HTR-8/SVneo (cell line): ENCODE data around the gene SPTB.

Experiments used
- DNase-seq: peaks from one replicate; pipeline ENCODE4 v3.0.0; 2011; ENCODE audit warnings: low spot score, mixed read lengths; ENCODE audit not compliant: insufficient read length
- FAIRE-seq: peaks from 2 replicates; lab custom pipeline; 2011; peaks lifted over from hg19 to GRCh38; lab: Jason Lieb, UNC

SPTB gene

DNA sequence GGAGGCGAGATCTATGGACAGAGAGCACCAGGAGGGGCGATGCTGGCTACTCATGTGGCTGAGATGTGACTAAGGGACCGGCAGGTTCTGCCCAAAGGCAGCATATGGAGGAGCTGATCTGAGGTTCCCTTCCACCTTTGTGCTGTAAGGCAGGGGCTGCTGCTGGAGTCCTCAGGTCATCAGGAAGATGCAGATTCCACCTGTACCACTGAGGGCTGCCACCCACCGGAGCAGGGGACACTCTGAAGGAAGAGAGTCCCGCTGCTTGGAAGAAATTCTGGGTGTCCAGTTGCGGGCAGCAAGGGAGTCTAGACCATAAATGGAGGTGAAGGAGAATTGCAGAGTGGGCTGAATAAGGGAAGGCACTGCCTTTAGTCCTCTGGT, 120.2 kb downstream of the SPTB start:
- DNase-seq (no peak), FAIRE-seq (no peak)

DNA sequence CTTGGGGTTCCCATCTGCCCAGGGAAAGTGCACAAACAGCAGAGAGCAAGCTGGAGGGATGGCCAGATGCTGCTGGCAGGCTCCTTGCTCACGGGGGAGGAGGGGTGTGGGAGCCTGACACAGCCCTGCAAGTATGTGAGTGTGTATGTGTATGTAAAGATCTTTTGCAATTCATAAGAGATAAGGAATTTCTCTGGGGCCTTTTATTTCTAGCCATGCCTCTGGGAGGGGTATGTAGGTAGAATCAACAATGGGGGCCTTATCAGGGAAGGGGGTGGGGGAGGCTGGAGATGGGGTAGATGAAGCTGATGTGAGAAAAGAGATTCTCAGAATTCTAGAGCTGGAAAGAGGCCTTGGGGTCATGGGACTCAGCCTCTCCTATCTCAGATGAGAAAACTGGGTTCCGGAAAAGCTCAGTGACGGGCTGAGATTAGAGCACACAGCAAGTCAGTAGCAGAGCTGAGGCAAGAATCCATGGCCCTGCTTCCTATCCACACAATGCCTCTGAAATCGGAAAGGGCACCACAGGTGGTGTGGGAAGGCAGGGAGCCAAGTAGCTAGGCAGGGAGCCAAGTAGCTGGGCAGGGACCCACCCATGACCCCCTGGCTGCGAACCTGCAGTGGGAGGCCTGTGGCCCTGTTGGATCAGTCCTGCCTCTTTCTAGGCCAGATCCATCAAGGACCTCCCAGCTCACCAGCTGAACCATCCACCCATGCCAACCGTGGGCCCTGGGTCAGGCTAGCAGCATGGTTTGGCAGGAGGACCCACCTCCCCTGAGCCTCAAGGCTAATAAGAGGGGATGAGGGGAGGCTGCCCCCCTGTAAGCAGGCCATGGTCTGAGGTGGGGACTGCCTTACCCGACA, 120.8 kb downstream of the SPTB start:
- FAIRE-seq: no peak
- DNase-seq: peak; percentile 99

DNA sequence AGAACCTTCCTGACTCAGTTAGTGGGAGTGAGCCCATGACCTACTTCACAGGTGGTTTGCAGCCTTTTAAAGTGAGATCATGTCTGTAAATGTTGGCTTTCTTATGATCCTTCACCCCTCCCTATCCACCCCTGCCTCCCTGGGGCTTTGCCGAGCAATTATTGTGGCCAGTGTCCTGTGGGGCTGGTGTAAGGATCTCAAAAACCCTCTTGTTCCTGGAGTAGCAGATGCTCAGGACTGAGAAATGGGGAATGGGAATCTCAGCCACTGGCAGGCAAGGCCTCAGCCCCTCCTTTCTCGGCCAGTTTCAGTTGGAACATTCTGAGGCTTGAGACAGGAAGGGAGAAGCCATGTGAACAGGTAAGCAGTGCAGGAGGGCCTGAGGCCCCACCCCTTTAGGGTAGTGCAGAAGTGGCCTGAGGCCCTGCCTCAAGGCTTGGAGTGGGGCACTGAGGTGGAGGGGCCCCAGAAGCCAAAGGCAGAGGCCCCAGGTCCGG, 121.6 kb downstream of the SPTB start:
- DNase-seq (no peak), FAIRE-seq (no peak)

DNA sequence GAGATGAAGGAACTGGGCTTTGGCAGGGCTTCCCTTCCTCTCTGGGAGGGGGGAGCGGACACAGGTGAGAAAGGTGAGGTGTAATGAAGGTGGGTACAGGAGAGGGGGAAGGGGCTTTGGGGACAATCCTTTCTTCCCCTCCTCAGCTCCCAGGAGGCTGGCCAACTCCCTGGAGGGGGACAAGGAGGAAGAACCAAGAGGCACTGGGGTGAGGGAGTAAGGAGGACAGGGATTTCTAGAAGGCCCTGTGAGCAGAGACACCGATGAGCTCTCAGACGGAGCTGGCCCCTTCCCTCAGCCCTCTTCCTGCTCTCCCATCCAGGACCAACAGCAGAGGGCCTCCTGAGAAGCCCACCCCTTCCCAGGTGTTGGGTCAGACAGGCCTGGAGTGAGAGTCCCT, 122.1 kb downstream of the SPTB start:
- no peak for FAIRE-seq
- no peak for DNase-seq

DNA sequence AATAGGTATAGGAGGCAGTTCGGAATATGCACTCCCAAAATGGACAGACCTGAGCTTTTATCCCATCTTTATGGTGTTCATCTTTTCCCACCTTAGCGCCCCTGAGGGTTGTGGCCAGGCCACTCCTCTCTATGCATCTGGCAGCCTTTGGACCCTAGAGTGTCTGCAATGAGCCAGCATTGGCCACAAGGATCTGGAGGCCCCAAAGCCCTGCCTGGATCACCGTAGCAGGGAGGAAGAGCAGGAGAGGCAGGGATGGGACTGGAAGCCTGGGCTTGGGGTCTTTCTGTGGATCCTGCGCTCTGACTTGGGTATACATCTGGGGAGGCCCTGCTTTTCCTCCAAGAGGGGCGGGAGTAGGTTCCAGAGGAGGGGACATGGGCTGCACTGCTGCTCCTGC, 123.0 kb downstream of the SPTB start:
- no peak for DNase-seq
- FAIRE-seq: no peak

DNA sequence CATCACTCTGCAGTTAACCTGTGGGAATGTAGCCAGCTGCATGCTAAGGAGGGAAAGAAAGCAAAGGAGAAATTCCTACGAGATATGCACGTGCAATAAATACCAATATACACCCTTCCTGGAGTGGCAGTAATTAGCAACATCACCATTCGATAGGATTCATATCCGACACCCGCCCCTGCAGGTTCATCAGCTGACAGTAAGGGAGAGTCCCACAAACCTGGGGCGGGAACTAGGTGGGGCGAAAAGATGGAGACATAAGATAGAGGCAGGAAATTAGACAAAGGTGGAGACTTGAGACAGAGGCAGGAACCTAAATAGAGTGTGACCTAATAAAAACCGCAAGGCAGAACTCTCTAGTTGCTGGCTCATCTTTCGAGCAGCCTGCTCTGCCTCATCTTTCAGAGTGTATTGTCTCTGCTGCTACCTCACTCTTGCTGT, 123.9 kb downstream of the SPTB start:
- FAIRE-seq: peak; percentile 99
- no peak for DNase-seq

DNA sequence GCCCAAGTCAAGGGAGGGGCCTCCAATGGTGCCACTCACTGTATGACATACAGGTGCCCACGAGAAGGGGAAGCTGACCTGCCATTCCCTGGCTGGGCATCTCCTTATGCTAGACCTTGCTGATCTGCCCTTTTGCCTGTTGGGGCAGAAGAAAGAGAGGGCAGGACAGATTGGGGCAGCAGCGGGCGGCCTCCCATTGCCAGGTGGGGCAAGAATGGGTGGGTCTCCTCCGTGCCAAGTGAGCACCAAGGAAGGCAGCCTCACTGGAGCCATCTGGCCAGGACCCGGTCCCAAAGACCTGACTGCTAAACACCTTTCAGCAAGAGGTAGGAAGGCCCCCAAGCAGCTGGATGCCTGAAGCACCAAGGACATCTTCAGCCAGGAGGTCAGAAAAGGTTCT, 125.0 kb downstream of the SPTB start:
- DNase-seq (no peak), FAIRE-seq (no peak)

DNA sequence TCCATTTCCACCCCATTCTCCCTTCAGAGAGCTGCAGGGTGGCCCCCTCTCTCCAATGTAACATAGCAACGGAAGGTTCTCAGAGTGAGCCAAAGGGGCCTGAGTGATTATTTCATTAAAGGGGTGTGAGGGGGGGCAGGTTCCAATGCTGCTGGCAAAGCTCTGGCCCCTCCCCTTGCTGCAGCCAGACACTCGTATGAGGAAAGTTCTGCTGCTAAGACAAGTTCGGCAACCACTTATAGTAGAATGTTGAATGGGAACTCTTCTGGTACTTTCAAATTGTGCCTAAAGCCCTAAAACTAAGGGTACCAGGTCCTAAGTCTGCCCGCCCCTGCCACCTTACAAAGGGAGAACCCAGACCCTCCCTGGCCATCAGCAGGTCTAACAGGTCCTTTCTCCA, 125.7 kb downstream of the SPTB start:
- DNase-seq: no peak
- FAIRE-seq: no peak

DNA sequence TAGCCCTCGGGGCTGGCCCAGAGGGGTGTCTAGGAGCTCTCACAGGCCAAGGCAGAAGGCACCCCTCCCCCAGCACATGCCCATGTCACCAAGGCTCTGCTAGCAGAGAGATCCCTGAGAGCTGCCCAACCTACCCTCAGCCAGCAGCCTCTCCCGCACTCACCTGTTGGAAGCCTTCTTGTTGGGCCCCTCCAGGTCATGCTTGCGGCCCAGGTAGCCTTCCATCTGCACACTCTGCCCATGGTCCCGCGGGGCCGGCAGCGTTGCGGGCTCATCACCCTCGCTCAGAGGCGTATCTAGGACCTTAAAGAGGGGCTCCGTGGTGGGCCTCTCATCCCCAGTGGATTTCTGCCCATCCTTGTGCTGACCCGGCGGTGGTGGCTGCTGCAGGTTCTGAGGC, 126.3 kb downstream of the SPTB start:
- no peak for FAIRE-seq
- DNase-seq: no peak

DNA sequence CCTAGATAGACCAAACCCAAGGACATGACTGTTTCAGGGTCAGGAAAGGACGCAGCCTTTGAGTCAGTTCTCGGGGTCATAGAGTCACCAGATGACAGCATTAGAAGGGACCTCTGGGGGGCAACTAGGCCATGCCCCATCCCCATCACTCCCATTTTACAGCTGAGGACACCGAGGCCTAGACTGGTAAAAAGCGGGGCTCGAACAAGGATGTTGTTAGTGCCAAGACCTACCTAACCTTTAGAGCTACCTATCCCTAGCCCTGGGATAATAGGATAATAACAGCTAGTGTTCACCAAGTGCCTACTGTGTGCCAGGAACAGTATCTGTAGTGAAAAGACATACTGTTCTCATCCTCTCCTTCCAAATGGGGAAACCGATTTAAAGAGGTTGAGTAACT, 126.8 kb downstream of the SPTB start:
- peak; percentile 98 for FAIRE-seq

DNA sequence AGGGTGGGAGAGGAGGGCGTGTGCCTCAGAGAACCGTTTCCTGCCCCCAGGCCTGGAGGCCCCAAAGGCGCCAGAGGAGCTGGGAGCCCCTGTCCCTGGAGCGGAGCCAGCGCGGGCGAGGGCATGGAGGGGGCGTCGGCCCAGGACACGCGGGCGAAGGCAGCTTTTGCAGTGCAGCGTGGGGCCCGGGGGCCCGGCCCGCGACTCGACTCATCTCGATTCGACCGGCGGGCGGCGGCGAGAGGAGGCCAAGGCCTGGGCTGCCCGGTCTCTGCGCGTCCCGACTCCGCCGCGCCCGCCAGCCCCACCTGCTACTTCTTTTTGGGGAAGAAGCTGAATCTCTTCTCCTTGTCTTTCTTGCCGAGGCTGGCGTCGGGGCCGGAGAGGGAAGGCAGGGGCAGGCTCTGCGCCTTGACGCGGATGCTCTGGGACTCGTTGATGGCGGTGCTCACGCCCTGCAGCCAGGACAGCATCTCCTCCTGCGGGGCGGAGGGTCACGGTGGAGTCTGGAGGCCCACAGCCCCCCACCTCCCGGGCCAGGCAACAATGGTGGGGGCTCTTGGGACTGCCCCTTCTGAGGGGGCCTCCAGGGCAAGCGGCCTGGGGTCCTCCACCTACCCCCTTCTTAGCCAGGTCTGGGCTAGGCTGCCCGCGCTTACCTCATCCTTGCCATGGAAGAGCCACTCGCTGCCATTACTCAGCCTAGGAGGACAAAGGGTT, 130.6 kb downstream of the SPTB start:
- FAIRE-seq: no peak
- no peak for DNase-seq

More for the DNA sequence above, 126.8 kb downstream of the SPTB start:
- DNase-seq: no peak

DNA sequence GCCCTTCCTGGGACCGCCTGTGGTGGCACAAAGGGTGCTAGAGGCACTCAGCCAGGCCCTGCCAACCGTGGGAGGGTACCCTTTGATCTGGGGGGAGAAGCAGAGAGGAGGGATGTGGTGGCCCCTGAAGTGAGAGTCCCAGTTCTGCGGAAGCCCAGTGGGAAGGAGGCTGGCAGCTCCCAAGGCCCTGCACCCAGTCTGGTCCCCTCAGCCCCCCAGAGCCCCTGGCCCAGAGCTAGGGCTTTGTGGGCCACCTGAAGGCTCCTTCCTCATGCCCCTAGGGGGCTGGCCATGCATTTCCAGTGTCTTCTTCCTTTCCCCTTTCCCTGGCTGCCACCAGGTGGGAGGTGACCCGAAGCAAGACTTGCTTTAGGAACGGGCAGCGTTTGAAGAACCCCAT, 131.2 kb downstream of the SPTB start:
- DNase-seq: no peak
- no peak for FAIRE-seq

DNA sequence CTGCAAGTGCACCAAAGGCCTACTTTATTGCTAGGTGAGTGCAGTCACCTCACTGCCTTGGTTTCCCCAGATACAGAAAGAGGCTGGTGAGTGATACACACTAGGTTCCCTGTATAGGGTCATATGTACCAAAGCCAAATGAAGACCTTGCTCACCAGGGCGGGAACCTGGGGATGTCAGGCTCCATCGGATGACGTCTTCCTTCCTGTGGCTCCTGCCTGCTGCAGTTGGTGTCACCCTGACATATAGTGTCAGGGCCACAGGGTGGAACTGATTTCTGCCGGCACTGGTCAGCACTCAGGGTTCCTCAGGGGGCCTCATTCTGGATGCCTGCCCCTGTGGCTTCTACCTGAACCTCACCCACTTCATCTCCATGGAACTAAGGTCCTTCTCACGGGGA, 132.4 kb downstream of the SPTB start:
- no peak for DNase-seq
- FAIRE-seq: peak; percentile 97

DNA sequence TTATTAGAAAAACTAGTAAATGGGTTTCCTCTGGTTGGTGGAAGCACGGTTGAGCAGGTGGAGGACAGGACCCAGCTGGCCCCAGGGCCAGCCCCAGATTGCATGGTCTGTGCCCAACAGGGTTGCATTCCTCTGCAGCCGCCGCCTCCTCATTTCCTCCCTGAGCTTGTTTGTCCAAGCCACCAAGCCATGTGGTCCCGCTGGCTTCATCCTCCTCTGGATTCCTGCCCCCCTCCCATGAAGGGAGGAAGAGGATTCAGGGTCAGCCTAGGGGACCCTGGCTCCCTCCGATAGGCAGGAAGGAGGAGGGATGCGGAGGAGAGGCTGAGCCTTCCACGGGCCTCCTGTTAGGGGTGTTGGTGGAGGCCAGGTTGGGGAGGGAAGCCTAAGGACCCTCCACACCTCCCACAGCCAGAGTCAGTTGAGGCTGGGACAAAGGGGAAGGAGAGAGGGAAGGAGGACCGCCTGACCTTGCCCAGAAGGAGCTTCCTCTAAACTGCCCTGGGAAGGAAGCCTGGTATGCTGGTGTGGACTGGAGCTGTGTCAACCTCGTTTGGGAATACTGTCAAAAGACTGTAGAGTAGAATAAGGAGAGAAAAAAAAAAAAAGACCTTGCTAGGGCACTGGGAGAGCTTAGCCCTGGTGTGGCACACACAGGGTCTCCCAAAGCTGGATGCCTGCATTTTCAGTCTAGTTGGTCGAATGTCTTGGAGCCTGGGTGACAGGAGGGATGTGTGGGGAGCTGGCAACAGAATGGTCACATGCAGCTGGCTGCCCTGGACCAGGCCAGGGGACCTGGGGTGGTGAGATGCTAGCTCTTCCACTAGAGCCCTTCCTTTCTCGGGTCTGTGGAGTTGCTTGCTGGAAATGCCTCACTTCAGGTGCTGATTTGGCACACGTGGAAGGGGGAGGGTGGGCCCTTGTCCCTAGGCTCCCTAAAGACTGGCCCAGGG, 133.1 kb downstream of the SPTB start:
- DNase-seq (no peak), FAIRE-seq (no peak)

DNA sequence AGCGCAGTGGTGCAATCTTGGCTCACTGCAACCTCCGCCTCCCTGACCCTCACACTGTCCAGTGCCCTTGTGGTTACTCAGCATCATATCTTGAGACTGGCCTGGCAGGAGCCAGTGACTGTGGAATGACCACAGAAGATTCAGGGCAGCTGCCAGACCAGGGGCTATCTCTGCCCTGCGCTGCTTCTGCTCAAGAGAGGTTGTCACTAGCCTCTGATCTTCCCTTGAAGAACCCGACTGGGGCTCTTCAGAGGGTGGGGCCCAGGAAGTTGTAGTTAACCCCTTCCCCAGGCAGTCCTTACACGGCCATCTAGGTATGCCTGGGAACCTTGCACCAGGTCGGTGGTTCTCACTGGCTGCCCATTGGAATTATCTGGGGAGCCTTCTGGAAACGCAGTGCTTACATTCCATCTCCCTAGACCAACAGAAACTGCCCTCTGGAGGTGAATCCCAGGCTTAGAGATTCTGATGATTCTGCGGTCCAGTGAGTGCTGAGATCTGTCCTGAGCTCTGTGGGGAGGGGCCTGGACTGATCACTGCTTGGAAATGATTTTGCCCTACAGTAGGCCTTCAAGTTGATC, 134.1 kb downstream of the SPTB start:
- DNase-seq (no peak), FAIRE-seq (peak; percentile 93)

DNA sequence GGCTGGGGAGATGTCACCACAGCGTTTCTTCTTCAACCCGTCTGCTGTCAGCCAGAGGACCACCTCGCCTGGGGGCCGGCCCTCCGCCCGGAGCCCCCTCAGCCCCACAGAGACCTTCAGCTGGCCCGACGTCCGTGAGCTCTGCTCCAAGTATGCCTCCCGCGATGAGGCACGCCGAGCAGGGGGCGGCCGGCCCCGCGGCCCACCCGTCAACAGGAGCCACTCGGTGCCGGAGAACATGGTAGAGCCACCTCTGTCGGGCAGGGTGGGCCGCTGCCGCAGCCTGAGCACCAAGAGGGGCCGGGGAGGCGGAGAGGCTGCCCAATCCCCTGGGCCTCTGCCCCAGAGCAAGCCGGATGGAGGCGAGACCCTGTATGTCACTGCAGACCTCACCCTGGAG, 136.6 kb downstream of the SPTB start:
- DNase-seq (no peak), FAIRE-seq (peak; percentile 79)

DNA sequence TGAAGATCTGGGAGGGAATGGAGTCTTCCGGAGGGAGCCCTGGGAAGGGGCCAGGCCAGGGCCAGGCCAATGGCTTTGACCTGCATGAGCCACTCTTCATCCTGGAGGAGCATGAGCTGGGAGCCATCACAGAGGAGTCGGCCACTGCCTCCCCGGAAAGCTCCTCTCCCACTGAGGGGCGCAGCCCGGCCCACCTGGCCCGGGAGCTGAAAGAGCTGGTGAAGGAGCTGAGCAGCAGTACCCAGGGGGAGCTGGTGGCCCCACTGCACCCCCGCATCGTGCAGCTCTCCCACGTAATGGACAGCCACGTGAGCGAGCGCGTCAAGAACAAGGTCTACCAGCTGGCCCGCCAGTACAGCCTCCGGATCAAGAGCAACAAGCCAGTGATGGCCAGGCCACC, 137.7 kb downstream of the SPTB start:
- FAIRE-seq (peak; percentile 91), DNase-seq (no peak)

DNA sequence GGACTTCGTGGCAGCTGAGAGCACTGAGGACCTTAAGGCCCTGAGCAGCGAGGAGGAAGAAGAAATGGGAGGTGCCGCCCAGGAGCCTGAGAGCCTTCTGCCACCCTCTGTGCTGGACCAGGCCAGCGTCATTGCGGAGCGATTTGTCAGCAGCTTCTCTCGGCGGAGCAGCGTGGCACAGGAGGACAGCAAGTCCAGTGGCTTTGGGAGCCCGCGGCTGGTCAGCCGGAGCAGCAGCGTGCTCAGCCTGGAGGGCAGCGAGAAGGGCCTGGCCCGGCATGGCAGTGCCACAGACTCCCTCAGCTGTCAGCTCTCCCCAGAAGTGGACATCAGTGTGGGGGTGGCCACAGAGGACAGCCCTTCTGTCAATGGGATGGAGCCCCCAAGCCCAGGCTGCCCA, 138.5 kb downstream of the SPTB start:
- FAIRE-seq: no peak

DNA sequence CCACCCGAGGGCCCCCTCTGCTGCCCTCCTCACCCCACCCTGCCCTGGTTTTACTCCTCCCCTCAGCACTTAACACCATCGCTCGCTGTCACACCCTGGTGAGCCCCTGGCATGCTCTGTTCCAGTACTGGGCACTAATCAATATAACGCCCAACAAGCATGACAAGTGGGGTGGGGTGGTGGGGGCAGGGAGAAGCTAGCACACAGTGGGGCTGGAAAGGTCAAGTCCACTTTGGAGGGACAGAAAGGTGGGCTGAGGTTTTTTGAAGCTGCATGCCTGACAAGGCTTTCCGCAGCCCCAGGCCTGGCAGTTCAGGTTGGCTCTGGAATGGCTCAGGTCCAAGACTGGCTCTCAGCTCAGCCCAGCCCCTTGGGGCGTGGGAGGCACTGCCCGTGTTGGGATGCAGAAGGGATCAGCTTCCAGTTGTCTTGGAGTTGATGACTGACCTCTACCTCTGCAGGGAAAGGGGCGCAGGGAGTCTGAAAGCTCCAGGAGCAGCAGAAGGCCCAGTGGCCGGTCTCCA, 141.4 kb downstream of the SPTB start:
- no peak for DNase-seq
- peak; percentile 93 for FAIRE-seq

More for the DNA sequence above, 138.5 kb downstream of the SPTB start:
- DNase-seq: no peak
